ENCODE measurements around the gene NFATC1.

DNA sequence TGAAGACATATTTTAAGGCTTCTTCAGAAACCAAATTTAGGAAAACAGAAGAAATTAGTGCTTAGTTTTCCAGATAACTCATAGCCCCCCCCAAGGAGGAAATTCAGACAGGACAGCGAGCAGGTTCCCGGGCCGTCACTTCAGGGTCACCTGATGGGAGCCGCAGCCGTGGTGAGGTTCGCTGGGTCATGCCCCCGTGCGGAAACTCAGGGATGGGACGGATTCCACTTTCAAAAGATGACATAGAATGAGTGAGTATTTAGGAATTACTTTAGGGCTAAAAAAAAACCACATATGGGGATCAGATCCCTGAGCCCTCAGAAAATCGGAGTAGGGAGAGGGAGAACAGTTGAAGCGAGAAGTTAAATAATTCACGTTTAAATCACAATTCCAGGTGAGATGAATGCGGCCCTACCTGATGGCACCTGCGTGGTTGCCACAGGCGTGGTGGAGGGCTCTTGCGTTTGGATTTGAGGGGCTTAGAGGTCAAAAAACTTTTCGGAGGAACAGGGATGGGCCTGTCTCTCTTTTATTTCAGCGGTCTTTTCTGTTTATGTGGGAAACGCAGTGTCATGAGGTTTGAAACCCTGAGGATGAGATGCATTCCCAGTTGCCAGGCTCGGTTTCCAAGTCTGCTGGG is 114.4 kb downstream of the NFATC1 start:
- TF ChIP-seq, protein P1, sequence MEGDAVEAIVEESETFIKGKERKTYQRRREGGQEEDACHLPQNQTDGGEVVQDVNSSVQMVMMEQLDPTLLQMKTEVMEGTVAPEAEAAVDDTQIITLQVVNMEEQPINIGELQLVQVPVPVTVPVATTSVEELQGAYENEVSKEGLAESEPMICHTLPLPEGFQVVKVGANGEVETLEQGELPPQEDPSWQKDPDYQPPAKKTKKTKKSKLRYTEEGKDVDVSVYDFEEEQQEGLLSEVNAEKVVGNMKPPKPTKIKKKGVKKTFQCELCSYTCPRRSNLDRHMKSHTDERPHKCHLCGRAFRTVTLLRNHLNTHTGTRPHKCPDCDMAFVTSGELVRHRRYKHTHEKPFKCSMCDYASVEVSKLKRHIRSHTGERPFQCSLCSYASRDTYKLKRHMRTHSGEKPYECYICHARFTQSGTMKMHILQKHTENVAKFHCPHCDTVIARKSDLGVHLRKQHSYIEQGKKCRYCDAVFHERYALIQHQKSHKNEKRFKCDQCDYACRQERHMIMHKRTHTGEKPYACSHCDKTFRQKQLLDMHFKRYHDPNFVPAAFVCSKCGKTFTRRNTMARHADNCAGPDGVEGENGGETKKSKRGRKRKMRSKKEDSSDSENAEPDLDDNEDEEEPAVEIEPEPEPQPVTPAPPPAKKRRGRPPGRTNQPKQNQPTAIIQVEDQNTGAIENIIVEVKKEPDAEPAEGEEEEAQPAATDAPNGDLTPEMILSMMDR (IDR thresholded peaks at IDR 0.05; ENCODE audit: poor library complexity) = no peak
- no peak for TF ChIP-seq EZH2 (IDR thresholded peaks at IDR 0.05; ENCODE audit: borderline replicate concordance)
- TF ChIP-seq EZH2phosphoT487 (IDR thresholded peaks at IDR 0.05; ENCODE audit: low read depth, severe bottlenecking, unreplicated experiment) = no peak
